ENCODE results near the gene PRKCH. TPM values are rescaled to one million over a fixed set of nuclear protein-coding genes. Genes with fewer than 3 reads are reported as not detected.

Gene PRKCH
- total RNA-seq, 1 experiment from 2014 or later: 10.3 TPM

- TF ChIP-seq, protein P1, sequence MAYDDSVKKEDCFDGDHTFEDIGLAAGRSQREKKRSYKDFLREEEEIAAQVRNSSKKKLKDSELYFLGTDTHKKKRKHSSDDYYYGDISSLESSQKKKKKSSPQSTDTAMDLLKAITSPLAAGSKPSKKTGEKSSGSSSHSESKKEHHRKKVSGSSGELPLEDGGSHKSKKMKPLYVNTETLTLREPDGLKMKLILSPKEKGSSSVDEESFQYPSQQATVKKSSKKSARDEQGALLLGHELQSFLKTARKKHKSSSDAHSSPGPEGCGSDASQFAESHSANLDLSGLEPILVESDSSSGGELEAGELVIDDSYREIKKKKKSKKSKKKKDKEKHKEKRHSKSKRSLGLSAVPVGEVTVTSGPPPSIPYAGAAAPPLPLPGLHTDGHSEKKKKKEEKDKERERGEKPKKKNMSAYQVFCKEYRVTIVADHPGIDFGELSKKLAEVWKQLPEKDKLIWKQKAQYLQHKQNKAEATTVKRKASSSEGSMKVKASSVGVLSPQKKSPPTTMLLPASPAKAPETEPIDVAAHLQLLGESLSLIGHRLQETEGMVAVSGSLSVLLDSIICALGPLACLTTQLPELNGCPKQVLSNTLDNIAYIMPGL (CRISPR knock-in tag; IDR thresholded peaks at IDR 0.05): no peak
- TF ChIP-seq SOX15 (CRISPR knock-in tag; IDR thresholded peaks at IDR 0.05): no peak
- TF ChIP-seq ESRRA (CRISPR knock-in tag; IDR thresholded peaks at IDR 0.05; ENCODE audit: borderline replicate concordance): no peak
- no peak for TF ChIP-seq NFYB (CRISPR knock-in tag; conservative IDR thresholded peaks at IDR 0.05; ENCODE audit: low read depth)
- no peak for TF ChIP-seq CREB1 (CRISPR knock-in tag; IDR thresholded peaks at IDR 0.05)
- TF ChIP-seq JAZF1 (CRISPR knock-in tag; IDR thresholded peaks at IDR 0.05): no peak
- no peak for TF ChIP-seq ATF3 (CRISPR knock-in tag; conservative IDR thresholded peaks at IDR 0.05)
- no peak for TF ChIP-seq NFE2L1 (CRISPR knock-in tag; IDR thresholded peaks at IDR 0.05)
- no peak for TF ChIP-seq PREB (CRISPR knock-in tag; IDR thresholded peaks at IDR 0.05; ENCODE audit: borderline replicate concordance)
These were observed 253.7 kb downstream of the PRKCH start (continued) for GRCh38 chr14:61575126-61575525.

- DNase-seq (ENCODE audit: low spot score) (no peak), ATAC-seq (no peak)
- H3K27ac Mint-ChIP-seq: no peak overlapping the region
- ChIA-PET CTCF (no interaction called here), POLR2A (no interaction called here)
- TF ChIP-seq GTF2I (CRISPR knock-in tag; conservative IDR thresholded peaks at IDR 0.05): no peak
- TF ChIP-seq RELA (CRISPR knock-in tag; IDR thresholded peaks at IDR 0.05; ENCODE audit: borderline replicate concordance): no peak
- TF ChIP-seq NFE2L1 (CRISPR knock-in tag; IDR thresholded peaks at IDR 0.05): no peak
- no peak for TF ChIP-seq ZNF532 (CRISPR knock-in tag; IDR thresholded peaks at IDR 0.05; ENCODE audit: borderline replicate concordance)
- no peaks in the 10 kb centered on the region for H3K36me3 Mint-ChIP-seq
- no peak overlapping the region for H3K4me3 Mint-ChIP-seq
- H3K27me3 Mint-ChIP-seq (ENCODE audit: low read depth): no peaks in the 10 kb centered on the region
- peaks cover 10% of the 10 kb centered on the region; the same call in 1 of the 2 replicates for H3K4me1 Mint-ChIP-seq
- H3K9me3 Mint-ChIP-seq: no peaks in the 10 kb centered on the region
These were observed 254.3 kb downstream of the PRKCH start for GRCh38 chr14:61575551-61576150.

DNA sequence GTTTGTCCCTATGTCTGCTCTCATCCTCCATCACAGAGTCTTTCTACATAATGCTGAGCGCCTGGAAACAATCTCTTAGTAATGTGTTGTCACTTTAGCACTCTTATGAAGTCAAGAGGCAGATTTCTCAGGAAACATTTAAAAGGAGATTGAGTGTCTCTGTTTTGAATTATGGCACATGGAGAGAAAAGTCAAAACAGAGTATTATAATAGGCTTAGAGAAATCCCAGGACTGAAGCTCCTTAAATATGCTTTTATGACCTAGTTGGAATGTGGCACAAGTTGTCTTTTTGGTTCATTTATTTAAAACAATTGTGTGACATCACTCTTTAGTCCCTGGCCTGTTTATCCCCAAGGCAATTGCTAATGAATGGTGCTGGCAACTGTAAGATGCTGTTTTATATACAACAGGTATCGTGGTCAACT is 256.1 kb downstream of the PRKCH start:
- no peak for DNase-seq (ENCODE audit: low spot score)
- Mint-ChIP-seq H3K9me3 (no peaks in the 10 kb centered on the region), H3K4me1 (peaks cover 10% of the 10 kb centered on the region; the same call in 1 of the 2 replicates), H3K4me3 (no peak overlapping the region), H3K36me3 (no peaks in the 10 kb centered on the region), H3K27me3 (ENCODE audit: low read depth) (no peaks in the 10 kb centered on the region), H3K27ac (no peak overlapping the region; the same call in 1 of the 2 replicates)
- CTCF ChIA-PET: no interaction called here
- POLR2A ChIA-PET: no interaction called here
- TF ChIP-seq IRF1 (CRISPR knock-in tag; IDR thresholded peaks at IDR 0.05): no peak
- TF ChIP-seq, protein P2, sequence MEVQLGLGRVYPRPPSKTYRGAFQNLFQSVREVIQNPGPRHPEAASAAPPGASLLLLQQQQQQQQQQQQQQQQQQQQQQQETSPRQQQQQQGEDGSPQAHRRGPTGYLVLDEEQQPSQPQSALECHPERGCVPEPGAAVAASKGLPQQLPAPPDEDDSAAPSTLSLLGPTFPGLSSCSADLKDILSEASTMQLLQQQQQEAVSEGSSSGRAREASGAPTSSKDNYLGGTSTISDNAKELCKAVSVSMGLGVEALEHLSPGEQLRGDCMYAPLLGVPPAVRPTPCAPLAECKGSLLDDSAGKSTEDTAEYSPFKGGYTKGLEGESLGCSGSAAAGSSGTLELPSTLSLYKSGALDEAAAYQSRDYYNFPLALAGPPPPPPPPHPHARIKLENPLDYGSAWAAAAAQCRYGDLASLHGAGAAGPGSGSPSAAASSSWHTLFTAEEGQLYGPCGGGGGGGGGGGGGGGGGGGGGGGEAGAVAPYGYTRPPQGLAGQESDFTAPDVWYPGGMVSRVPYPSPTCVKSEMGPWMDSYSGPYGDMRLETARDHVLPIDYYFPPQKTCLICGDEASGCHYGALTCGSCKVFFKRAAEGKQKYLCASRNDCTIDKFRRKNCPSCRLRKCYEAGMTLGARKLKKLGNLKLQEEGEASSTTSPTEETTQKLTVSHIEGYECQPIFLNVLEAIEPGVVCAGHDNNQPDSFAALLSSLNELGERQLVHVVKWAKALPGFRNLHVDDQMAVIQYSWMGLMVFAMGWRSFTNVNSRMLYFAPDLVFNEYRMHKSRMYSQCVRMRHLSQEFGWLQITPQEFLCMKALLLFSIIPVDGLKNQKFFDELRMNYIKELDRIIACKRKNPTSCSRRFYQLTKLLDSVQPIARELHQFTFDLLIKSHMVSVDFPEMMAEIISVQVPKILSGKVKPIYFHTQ (CRISPR knock-in tag; IDR thresholded peaks at IDR 0.05): no peak
- TF ChIP-seq NFE2L1 (CRISPR knock-in tag; IDR thresholded peaks at IDR 0.05): no peak
- no peak for ATAC-seq

All from WTC11 (cell line).